PC-3 (cell line): ENCODE measurements around the gene ATF6. TPM values are rescaled to one million over a fixed set of nuclear protein-coding genes. Genes with fewer than 3 reads are reported as not detected.

Experiments
- ATAC-seq: fragments of 200-7000 bp; cut with Tn5 transposase; 2 replicates; pipeline ENCODE4 v1.9.1; 2020; ENCODE audit warnings: mild to moderate bottlenecking, moderate library complexity
- BruUV-seq: library from RNA; stranded (reverse); fragments of 400-500 nt; replicated peaks from 2 replicates; lab custom pipeline; 2021; lab: Mats Ljungman, UMichigan
- CTCF ChIA-PET: fragments of 300-600 bp; sonication (Branson Sonifier 250); formaldehyde crosslinking; loops from one replicate; lab custom pipeline; 2022; ENCODE audit warnings: antibody characterized with exemption; lab: Charles Lee
- POLR2A ChIA-PET: fragments of 300-600 bp; sonication (Branson Sonifier 250); formaldehyde crosslinking; loops from one replicate; lab custom pipeline; 2022; ENCODE audit warnings: antibody characterized with exemption; ENCODE audit not compliant: unreplicated experiment; lab: Charles Lee
- DNase-seq: peaks from one replicate; pipeline ENCODE4 v3.0.0-alpha.2; 2015
- H2AFZ ChIP-seq: fragments of 300-600 bp; sonication (generic); 2 replicates; pipeline ENCODE4 v1.6.0; 2016; ENCODE audit warnings: antibody characterized with exemption, low read length
- H3F3A ChIP-seq: fragments of 300-600 bp; sonication (generic); one replicate; pipeline ENCODE4 v1.6.0; 2017; ENCODE audit warnings: antibody characterized with exemption, low read length, control low read depth, mild to moderate bottlenecking; ENCODE audit not compliant: unreplicated experiment
- H3K27ac ChIP-seq: fragments of 300-600 bp; sonication (generic); 2 replicates; pipeline ENCODE4 v1.5.1; 2016; ENCODE audit warnings: mild to moderate bottlenecking, low read length
- H3K27me3 ChIP-seq: fragments of 300-600 bp; sonication (generic); 2 replicates; pipeline ENCODE4 v1.6.1; 2016; ENCODE audit warnings: low read length, mixed read lengths
- H3K36me3 ChIP-seq: fragments of 300-600 bp; sonication (generic); 2 replicates; pipeline ENCODE4 v1.6.1; 2016; ENCODE audit warnings: low read depth, mixed run types, low read length, mixed read lengths
- H3K4me1 ChIP-seq: fragments of 300-600 bp; sonication (generic); 2 replicates; pipeline ENCODE4 v1.5.1; 2016; ENCODE audit warnings: low read length; ENCODE audit not compliant: insufficient read depth
- H3K4me2 ChIP-seq: fragments of 300-600 bp; sonication (generic); 2 replicates; pipeline ENCODE4 v1.6.0; 2016; ENCODE audit warnings: low read length
- H3K4me3 ChIP-seq: fragments of 300-600 bp; sonication (generic); 2 replicates; pipeline ENCODE4 v1.5.1; 2016; ENCODE audit warnings: mild to moderate bottlenecking, low read length, mixed read lengths
- H3K79me2 ChIP-seq: fragments of 300-600 bp; sonication (generic); 2 replicates; pipeline ENCODE4 v1.6.1; 2017; ENCODE audit warnings: low read length, mixed read lengths
- H3K9ac ChIP-seq: fragments of 300-600 bp; sonication (generic); 2 replicates; pipeline ENCODE4 v1.6.0; 2016; ENCODE audit warnings: mild to moderate bottlenecking, low read length
- H3K9me2 ChIP-seq: fragments of 300-600 bp; sonication (generic); replicated peaks from 2 replicates; pipeline ENCODE4 v1.6.1; 2016; ENCODE audit warnings: mixed run types, low read length, mixed read lengths
- H3K9me3 ChIP-seq: fragments of 300-600 bp; sonication (generic); 2 replicates; pipeline ENCODE4 v1.6.1; 2016; ENCODE audit warnings: low read length, mixed read lengths
- H4K20me1 ChIP-seq: fragments of 300-600 bp; sonication (generic); 2 replicates; pipeline ENCODE4 v1.6.1; 2016; ENCODE audit warnings: low read length, mixed read lengths
- CTCF ChIP-seq: fragments of 300-600 bp; sonication (generic); conservative IDR thresholded peaks from 2 replicates; pipeline ENCODE4 v1.5.1; 2017; ENCODE audit warnings: antibody characterized with exemption, low read depth, mild to moderate bottlenecking, low read length
- EZH2 ChIP-seq: fragments of 300-600 bp; sonication (generic); IDR thresholded peaks from one replicate; pipeline ENCODE4 v1.6.1; 2017; ENCODE audit warnings: antibody characterized with exemption, mild to moderate bottlenecking, low read length; ENCODE audit not compliant: unreplicated experiment
- EZH2phosphoT487 ChIP-seq: fragments of 300-600 bp; sonication (generic); IDR thresholded peaks from 2 replicates; pipeline ENCODE4 v1.6.1; 2018; ENCODE audit warnings: mild to moderate bottlenecking, antibody characterized with exemption, low read length, borderline replicate concordance
- intact Hi-C: fragments of 100-400 bp; cut with micrococcal nuclease; formaldehyde crosslinking; loops from 2 replicates; pipeline ENCODE4 v1.9.0; 2023
- total RNA-seq: library from RNA; depleted of rRNA; stranded (reverse); fragments of >200 nt; gene quantifications from 2 replicates; pipeline ENCODE4 v1.2.3, GENCODE V29; 2014

ATF6 gene
- total RNA-seq, 1 experiment from 2014 or later, result 19.7 TPM

- Histone ChIP-seq H3K27ac (no peak overlapping the region), H3K4me1 (no peaks in the 10 kb centered on the region), H3F3A (no peaks in the 10 kb centered on the region), H4K20me1 (no peaks in the 10 kb centered on the region), H3K4me2 (no peak overlapping the region), H2AFZ (no peak overlapping the region), H3K27me3 (no peaks in the 10 kb centered on the region), H3K9me2 (no peaks in the 10 kb centered on the region), H3K9ac (no peak overlapping the region), H3K9me3 (no peaks in the 10 kb centered on the region), H3K4me3 (no peak overlapping the region), H3K79me2 (no peaks in the 10 kb centered on the region), H3K36me3 (no peaks in the 10 kb centered on the region)
- intact Hi-C loops, result no loop called here
- DNase-seq, result no peak
- ChIA-PET CTCF (no interaction called here), POLR2A (interaction anchor here (0.7 kb wide), 1 partner anchor 30 kb away, joined by 4 read pairs; no protein-coding TSS in a partner anchor)
- TF ChIP-seq EZH2phosphoT487 (no peak), EZH2 (no peak), CTCF (no peak)
- BruUV-seq, result no TSS peak
- ATAC-seq, result no peak
Measured at GRCh38 chr1:161973924-161974845, 208.1 kb downstream of the ATF6 start.

GRCh38 chr1:161978011-161978790 is 212.1 kb downstream of the ATF6 start:
- CTCF ChIA-PET, result no interaction called here
- intact Hi-C loops, result no loop called here
- H3F3A ChIP-seq, result no peaks in the 10 kb centered on the region
- H3K4me2 ChIP-seq, result no peak overlapping the region
- H3K27ac ChIP-seq, result no peak overlapping the region
- H3K4me3 ChIP-seq, result no peak overlapping the region
- no peaks in the 10 kb centered on the region for H3K9me2 ChIP-seq
- no peaks in the 10 kb centered on the region for H4K20me1 ChIP-seq
- TF ChIP-seq EZH2, result no peak
- no peaks in the 10 kb centered on the region for H3K79me2 ChIP-seq
- no peak overlapping the region for H2AFZ ChIP-seq
- H3K9me3 ChIP-seq, result no peaks in the 10 kb centered on the region
- BruUV-seq, result no TSS peak
- DNase-seq, result no peak
- no peak for ATAC-seq
- no peaks in the 10 kb centered on the region for H3K27me3 ChIP-seq
- no peaks in the 10 kb centered on the region for H3K36me3 ChIP-seq
- no peak overlapping the region for H3K9ac ChIP-seq
- POLR2A ChIA-PET, result no interaction called here
- H3K4me1 ChIP-seq, result no peaks in the 10 kb centered on the region

- intact Hi-C loops, result no loop called here
- no peak overlapping the region for H3K4me3 ChIP-seq
- H4K20me1 ChIP-seq, result no peaks in the 10 kb centered on the region
- no peaks in the 10 kb centered on the region for H3K4me1 ChIP-seq
- BruUV-seq, result no TSS peak
- no peak overlapping the region for H3K9ac ChIP-seq
- H3F3A ChIP-seq, result no peaks in the 10 kb centered on the region
- no peaks in the 10 kb centered on the region for H3K36me3 ChIP-seq
- no peaks in the 10 kb centered on the region for H3K9me2 ChIP-seq
- H3K9me3 ChIP-seq, result no peaks in the 10 kb centered on the region
- no peaks in the 10 kb centered on the region for H3K27me3 ChIP-seq
- ChIA-PET CTCF (no interaction called here), POLR2A (no interaction called here)
- H3K27ac ChIP-seq, result no peak overlapping the region
- TF ChIP-seq CTCF (no peak), EZH2phosphoT487 (no peak), EZH2 (no peak)
- DNase-seq, result no peak
- no peaks in the 10 kb centered on the region for H3K79me2 ChIP-seq
- no peak overlapping the region for H2AFZ ChIP-seq
- no peak for ATAC-seq
- H3K4me2 ChIP-seq, result no peak overlapping the region
Measured at GRCh38 chr1:161981126-161981525, 215.0 kb downstream of the ATF6 start.
